DMS 273 (cell line): Measurements from ENCODE around the gene CRISPLD2.

Source experiments
- DNase-seq: peaks from one replicate; lab custom pipeline; 2025; ENCODE audit not compliant: unreplicated experiment; lab: John Stamatoyannopoulos, UW

Gene CRISPLD2

DNA sequence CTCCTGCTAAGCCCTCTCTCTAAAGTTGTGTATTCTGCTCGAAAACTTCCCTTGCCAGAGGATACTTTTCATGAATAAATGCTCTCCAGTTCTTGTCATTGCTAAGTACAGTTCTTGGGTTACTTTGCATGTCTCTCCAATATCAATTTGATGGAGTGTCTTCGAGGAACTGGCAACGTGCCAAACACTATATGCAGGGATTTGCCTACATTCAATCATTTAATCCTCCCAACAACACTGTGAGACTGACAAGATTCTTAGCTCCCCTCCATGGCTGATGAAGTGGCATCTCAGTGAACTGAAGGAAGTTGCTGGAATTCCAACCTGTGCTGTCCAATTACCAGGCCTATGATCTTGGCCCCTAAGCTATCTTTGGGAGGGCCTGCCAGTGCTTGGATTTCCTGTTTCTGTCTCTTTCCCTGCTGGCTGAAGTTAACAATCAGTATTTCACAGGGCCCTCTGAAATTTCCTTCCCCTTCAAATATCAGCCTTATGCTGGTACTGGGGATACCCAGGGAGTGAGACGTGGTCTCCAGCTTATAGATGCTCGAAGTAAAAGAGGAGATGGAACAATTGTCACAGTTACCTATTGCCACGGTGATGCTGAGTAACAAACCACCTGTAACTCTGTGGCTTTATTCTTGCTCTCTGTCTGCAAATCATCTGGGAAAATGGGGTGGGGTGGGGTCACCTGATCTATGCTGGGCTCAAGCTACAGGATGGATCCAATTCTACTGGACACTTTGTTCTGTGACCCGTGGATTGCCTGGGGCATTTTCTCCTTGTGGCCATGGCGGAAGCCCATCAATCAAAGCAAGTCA lies 19.4 kb upstream of the CRISPLD2 start:
- peak; percentile 30 for DNase-seq

DNA sequence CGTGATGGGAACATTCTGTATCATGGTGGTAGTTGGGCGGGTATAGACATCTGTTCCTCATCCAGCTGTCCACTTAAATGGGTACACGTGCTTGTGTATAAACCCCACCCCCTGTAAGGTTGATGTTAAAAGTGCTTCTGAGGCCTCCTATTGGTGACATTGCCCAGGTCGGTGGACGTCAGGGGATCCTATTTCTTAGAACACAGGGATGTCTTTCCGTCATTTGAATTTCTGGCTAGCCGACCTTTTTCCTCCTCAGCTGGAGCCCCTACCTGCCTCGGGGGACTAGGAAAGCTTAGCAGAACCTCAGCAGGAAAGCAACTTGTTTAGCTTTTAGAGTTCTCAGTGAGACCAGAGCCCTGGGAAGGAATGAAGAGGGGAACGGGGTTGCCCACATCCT lies 16.6 kb upstream of the CRISPLD2 start:
- no peak for DNase-seq

DNA sequence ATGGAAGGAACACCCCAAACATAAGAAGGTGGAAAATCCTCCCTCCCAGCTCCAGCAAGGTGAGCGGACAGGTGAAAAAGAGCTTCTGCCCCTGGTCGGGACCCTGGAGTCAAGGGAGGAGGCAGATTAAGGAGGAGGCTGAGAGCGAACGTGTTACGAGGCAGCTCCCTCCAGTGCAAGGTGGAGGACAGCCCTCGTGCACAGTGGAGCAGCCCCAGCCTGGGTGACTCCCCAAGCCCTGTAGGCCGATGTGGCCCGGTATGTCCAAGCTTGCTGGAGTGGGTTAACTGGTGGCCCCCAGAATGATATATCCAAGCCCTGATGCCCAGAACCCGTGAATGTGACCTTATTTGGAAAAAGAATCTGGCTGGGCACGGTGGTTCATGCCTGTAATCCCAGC lies 15.5 kb upstream of the CRISPLD2 start:
- no peak for DNase-seq

DNA sequence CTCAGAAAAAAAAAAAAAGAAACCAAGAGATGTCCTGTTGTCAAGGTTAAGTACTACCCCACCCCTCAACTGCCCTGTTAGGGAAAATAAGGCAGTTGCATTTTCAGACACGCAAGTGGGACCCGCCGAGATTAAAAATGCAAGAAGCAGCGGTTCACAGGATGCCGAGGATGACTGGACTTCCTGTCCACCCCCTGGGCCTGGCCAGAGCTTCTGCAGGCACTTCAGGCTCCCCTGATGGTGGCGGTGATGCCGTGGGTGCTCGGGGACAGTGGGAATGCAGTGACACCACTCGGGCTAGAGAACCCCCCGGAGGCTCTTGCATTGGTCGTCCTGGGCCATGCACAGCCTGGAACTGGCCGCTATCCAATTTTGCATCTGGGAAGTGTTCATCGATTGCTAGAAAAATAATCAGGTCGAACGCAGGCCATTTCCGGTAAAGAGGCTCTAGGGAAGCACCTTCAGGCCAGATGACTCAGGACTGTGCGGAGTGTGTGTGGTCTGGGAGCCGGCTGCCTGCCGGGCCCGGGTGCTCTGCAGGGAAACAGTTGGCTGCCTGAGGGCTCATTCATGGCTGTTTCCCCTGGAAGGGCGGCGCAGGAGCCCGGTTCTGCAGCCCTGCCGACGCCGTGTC lies 13.4 kb upstream of the CRISPLD2 start:
- DNase-seq: no peak

DNA sequence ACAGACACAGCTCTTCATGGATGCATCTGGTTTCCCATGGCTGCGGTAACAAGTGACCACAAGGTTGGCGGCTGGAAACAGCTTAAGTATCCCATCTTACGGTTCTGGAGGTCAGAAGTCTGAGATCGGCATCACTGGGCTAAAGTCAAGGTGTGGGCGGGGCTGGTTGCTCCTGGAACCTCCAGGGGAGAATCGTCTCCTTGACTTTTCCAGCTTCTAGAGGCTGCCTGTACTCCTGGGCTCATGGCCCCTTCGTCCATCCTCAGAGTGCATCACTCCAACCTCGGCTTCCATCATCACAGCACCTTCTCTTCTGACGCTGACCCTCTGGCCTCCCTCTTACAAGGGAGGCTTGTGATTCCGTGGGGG lies 12.9 kb upstream of the CRISPLD2 start:
- no peak for DNase-seq

DNA sequence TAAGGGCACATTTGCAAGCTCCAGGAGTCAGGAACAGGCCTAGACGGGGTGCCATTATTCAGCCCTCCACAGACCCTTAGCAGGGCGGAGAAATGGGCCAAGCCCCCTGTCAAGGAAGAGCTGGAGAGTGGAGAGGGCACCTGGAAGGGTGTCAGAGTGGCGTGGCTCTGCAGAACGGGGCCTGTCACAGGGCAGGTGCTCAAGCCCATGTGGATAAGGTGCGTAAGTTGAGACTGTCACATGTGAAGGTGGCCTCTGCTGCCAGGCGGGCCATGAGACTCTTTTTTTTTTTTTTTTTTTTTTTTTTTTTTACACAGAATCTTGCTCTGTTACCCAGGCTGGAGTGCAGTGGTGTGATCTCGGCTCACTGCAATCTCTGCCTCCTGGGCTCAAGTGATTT lies 12.0 kb upstream of the CRISPLD2 start:
- no peak for DNase-seq

DNA sequence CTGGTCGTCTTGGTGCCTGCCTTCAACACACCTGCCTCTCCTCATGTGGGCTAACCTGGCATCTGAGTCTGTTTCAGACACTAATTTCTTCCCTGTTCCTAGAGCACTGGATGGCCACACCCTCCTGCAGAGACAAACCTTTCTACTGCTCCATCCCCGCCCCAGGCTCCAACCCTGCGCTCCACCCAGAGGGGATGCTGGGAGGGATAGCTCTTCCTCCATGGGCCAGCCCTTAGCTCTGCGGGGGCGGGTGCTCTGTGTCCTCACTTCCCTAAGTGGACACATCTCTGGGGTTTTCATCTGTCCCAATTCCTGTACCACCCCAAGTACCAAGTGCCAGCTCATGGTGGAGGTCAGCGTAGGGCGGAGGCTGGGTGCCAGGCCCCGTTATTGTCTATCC lies 11.0 kb upstream of the CRISPLD2 start:
- no peak for DNase-seq

DNA sequence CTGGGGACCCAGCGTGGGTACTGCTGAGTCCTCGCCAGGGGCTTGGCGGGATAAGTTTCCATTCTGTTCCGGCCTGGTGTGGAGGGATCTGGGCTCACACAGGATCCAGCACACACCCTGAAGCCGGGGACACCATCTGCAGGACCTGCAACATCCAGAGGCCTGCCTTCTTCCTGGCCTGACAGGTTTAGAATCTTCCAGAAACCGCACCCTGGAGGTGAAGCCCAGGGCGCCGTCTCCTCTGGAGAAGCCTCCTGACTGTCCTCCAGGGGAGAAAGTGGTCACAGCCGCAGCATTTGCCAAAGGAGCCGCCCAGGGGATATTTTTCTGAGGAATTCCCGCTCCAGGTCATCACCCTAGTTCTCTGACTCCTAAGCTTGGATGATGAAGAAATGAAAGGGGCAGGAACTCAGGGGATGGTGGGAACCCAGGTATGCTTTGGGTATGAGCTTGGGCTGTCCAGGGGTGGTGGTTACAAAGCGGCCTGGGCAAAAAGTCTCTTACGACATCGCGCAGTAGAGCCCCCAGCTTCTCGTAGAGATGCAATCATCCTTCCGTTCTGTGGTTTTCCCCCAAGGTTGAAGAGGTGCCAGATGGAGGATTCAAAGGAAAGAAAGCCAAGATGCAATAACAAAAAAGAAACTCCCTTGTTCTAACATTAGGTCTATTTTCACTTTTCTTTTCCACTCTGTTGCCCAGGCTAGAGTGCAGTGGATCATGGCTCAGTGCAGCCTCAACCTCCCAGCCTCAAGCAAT lies 9.1 kb upstream of the CRISPLD2 start:
- DNase-seq: no peak

DNA sequence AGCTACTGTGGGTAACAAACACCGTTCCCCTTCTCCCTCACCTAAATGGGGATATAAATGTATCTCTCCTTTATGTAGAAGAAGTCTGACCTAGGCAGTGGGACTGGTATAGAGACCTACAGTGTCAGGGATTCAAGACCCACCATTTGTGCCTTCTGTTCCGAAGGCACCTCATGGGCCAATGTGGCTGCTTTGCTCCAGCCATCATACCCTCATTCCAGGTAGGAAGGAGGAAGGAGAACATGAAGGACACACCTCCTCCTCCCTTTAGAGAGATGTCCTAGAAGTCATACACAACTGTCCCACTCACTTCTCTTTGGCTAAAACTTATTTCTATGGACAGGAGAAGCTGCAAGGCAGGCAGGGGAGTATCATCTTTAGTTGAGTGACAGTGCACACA lies 8.3 kb upstream of the CRISPLD2 start:
- no peak for DNase-seq

DNA sequence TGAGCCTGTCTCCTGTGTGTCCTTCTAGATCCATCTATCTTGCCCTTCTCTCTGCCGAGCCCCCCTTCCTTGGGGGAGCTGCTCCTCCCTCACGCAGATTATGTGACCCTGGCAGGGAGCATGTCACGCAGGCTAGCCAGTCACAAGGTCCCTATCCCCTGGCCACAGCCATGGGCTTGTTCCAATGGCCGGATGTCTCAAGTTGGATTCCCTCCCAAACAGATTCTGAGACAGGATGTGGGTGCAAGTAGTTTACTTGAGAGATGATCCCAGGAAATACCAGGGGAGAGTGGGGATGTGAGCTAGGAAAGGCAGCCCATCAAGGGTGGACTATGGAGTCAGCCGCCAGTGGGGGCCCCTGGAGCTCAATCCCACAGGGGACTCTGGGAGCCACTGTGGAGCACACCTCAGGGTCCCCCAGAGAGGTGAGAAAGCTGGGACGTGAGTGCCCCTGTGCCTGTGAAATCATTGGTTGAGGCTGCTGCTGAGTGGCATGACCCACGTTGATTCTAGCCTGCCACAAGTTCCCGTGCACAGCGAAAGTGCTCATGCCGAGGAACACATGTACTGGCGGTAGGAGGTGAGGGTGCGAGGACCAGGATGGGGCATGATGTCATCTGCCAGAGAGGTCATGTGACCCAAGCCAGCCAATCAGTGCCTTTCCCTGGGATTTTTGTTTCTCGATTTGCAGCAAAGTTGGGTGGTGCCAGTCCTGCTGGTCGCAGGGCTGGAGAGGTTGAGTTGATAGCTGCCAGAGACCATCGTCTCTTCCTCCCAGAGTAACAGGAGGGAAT lies 6.4 kb upstream of the CRISPLD2 start:
- no peak for DNase-seq

DNA sequence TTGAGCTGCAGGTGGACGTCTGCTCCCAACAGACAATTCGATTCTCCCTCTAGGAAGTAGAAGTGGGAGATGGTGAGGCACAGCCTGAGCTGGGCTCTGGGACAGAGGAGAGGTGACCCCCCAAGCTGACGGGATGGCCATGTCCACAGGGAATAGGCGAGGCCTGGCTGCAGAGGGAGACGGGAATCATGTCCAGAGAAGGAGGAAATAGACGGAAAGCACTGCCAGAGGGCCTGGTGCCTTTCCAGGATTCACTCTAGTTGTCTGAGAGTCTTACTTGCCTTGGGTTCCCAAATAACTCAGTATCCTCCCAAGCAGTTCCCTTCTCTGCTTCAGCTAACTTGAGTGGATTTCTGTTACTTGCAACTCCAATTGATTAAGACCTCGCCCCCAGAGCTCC lies 4.3 kb upstream of the CRISPLD2 start:
- no peak for DNase-seq

DNA sequence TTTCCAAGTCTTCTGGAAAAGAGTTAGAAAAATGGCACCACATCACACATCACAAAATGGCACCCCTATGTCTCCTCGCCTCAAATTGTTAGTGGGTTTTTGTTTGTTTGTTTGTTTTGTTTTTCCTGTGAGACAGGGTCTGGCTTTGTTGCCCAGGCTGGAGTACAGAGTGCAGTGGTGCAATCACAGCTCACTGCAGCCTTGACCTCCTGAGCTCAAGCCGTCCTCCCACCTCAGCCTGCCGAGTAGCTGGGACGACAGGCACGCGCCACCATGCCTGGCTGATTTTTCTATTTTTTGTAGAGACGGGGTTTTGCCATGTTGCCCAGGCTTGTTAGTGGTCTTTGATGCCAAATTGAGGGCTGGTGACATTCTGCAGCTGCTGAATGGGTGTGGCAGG lies 3.8 kb upstream of the CRISPLD2 start:
- no peak for DNase-seq

DNA sequence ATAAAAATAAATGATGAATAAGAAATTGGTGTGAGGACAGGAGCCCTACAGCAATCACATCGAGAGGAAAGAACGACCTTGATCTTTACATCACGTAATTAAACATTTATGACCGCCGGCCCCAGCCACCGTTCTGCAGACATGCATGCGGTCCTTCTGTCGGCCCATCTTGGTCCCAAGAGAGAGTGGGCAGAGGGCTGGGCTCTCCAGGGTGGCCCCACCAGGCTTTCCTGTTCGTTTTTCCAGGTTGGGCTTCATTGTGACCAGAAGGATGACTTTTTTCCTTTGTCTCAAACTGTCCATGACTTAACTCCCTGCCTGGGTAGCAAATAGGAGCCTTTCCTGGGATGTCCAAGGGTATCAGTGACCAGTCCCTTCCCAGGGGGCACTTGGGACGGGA lies 3.3 kb upstream of the CRISPLD2 start:
- no peak for DNase-seq

DNA sequence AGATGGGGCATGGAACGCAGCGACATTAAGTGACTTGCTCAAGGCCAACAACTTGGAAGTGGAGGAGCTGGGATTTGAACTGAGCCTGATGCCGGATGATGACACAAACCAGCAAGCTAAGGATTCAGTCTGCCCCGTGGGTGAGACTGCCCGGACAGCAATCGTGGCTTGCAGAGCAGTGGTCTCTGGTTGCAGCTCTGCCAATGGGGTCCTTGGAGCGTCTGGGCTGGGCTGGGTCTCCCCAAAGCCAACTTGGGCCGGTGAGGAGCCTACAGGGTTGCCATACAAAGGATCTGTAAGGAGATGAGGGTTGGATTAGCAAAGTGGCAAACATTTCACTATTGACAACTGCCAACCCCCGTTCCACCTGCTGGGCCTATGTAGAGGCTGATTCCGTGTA lies 2.6 kb upstream of the CRISPLD2 start:
- no peak for DNase-seq

DNA sequence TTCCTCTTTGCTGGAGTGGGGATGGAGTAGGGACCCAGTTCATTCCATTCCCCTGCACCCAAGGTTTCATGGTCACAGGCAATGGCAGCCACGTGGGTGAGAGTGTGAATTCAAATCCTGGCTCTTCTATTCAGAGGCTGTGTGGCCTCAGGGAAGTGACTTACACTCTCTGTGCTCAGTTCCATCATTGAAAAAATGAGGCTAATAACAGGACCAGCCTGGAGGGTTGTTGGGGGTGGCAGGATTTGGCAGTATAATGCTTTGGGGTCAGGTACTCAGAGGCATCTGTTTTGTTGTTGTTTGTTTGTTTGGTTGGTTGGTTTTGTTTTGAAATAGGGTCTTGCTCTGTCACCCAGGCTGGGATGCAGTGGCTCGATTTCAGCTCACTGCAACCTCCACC lies 2.2 kb upstream of the CRISPLD2 start:
- DNase-seq: no peak

DNA sequence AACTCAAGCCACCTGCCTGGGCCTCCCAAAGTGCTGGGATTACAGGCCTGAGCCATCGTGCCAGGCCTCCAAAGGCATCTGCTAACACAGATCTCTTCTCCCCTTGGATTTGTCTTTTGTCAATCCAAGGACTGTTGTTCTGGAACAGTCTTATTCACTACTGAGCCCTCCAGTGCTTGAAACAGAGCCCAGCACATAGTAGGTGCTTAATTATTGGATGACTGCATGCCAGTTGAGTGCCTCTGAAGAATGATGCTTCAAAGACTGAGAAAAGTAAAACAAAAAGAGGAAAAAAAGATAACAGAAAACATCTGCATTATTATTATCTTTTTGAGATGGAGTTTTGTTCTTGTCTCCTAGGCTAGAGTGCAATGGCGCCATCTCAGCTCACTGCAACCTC lies 1.7 kb upstream of the CRISPLD2 start:
- no peak for DNase-seq

DNA sequence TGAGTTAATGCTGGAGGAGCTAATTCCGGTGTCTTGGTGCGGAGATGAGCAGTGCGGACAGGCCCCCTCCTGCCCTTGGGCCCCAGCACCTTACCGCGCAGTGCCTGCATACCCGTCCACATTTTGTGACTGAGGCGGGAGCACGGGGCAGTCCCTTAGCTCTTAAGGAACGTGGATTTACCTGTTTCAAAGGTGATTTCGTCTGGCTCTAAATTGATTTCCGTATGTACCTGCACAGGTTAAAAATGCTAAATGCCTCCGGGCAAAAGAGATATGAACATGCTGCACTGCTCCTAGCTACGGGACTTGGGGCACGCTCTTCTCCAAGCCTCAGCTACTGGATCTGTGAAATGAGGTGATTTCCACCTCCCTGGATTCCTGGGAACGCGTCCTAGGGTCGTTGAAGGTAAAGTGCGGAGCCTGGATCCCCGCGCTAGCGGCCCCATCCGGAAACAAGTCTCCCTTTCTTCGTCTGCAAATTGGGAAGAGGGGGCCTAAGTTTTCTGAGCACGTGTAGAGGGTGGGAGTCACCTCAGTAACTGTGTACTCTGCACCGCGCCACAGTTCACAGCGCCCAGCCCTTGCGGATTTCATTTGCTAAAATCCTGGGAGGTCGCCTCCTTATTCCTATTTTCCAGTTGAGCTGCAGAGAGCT lies 669 bp upstream of the CRISPLD2 start:
- no peak for DNase-seq

DNA sequence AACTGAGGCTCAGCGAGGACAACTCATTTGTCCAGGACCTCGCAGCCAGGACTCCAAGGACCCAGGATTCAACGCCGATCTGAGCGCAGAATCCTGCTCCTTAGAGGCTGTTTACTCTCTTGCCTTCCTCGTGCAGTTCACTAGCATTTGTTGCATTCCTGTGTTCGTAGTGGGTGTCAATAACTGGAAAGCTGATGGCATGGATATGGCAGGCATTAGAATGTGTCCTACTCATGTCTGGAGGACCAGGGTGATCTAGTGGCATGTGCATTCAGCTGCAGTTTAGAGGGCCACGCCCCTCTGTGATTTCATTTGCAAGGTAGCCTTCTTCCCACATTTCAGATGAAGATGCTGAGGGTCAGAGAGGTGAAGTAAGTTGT lies 510 bp downstream of the CRISPLD2 start:
- no peak for DNase-seq

DNA sequence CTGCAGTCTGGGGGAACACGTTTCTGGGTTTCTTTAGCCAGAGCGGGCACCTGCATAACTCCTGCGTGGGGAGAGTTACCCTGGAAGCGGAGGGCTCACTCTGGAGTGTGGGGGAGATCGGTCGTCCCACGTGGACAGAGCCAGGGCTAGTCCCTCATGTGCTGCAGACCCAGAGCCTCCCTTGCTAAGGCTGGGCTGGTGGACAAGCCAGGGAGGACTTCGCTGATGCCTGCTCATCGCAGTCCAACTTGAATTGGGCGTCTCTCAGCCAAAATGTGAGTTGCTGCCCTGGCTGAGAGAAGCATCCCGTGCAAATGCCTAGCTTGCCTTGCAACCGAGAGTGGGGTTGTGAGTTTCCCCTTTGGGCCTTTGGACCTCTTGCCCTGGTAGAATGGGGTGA lies 986 bp downstream of the CRISPLD2 start:
- DNase-seq: no peak

DNA sequence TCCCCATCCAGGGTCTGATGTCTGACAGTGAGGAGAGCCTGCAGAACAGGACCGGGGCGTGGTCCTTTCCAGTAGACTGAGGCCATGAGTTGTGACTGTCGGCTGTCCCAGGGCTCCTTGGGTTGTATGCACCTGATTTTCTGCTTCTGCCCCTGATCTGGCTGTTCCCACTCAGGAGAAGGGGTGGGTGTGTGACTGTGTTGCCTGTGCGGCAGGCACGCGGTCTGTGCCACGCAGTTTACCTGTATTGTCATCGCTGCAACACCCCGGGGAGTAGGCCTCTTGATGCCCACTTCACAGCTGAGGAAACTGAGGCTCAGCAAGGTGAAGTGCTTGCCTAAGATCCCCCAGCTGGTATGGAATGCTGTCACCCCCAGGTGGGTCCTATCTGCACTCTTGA lies 1.4 kb downstream of the CRISPLD2 start:
- no peak for DNase-seq
